Left kidney (tissue), 8 donors: ENCODE measurements around the gene POLG. TPM values are rescaled to one million over a fixed set of nuclear protein-coding genes. Genes with fewer than 3 reads are reported as not detected.

Experiments
- DNase-seq: peaks from one replicate; pipeline ENCODE4 v3.0.0-alpha.2; 2013
- long read RNA-seq, 8 donors: transcript quantifications; one replicate each; lab custom pipeline, GENCODE V29; 2026
- polyA plus RNA-seq: library from polyadenylated mRNA; unstranded; fragments of 120-200 nt; gene quantifications from one replicate; pipeline ENCODE4 v1.2.1, GENCODE V29; 2013; ENCODE audit not compliant: insufficient read length

Gene POLG
- 54.9 TPM for polyA plus RNA-seq
- long read RNA-seq, donor 1, full-length matches to known transcripts = 8 of 19 reads
- long read RNA-seq, donor 1, partial matches to known transcripts = 11 of 19 reads
- long read RNA-seq, donor 1, other reads (novel, unspliced or antisense) = 0 of 19 reads
- long read RNA-seq, donor 2, partial matches to known transcripts = 0 of 4 reads
- long read RNA-seq, donor 2, other reads (novel, unspliced or antisense) = 0 of 4 reads
- long read RNA-seq, donor 3, transcript POLG-206 (2 exons, 764 nt) = major isoform, 13 of 14 reads
- long read RNA-seq, donor 3, partial matches to known transcripts = 0 of 14 reads
- long read RNA-seq, donor 3, other reads (novel, unspliced or antisense) = 0 of 14 reads
- long read RNA-seq, donor 4, partial matches to known transcripts = 0 of 2 reads
- long read RNA-seq, donor 4, other reads (novel, unspliced or antisense) = 0 of 2 reads
- long read RNA-seq, donor 5, full-length matches to known transcripts = 11 of 16 reads
- long read RNA-seq, donor 5, partial matches to known transcripts = 5 of 16 reads
- long read RNA-seq, donor 5, other reads (novel, unspliced or antisense) = 0 of 16 reads
- long read RNA-seq, donor 6, full-length matches to known transcripts = 7 of 13 reads
- long read RNA-seq, donor 6, partial matches to known transcripts = 6 of 13 reads
- long read RNA-seq, donor 6, other reads (novel, unspliced or antisense) = 0 of 13 reads
- long read RNA-seq, donor 7, full-length matches to known transcripts = 8 of 8 reads
- long read RNA-seq, donor 7, partial matches to known transcripts = 0 of 8 reads
- long read RNA-seq, donor 7, other reads (novel, unspliced or antisense) = 0 of 8 reads
- long read RNA-seq, donor 8, transcript POLG-206 (2 exons, 764 nt) = major isoform, 5 of 5 reads
- long read RNA-seq, donor 8, partial matches to known transcripts = 0 of 5 reads
- long read RNA-seq, donor 8, other reads (novel, unspliced or antisense) = 0 of 5 reads

DNA sequence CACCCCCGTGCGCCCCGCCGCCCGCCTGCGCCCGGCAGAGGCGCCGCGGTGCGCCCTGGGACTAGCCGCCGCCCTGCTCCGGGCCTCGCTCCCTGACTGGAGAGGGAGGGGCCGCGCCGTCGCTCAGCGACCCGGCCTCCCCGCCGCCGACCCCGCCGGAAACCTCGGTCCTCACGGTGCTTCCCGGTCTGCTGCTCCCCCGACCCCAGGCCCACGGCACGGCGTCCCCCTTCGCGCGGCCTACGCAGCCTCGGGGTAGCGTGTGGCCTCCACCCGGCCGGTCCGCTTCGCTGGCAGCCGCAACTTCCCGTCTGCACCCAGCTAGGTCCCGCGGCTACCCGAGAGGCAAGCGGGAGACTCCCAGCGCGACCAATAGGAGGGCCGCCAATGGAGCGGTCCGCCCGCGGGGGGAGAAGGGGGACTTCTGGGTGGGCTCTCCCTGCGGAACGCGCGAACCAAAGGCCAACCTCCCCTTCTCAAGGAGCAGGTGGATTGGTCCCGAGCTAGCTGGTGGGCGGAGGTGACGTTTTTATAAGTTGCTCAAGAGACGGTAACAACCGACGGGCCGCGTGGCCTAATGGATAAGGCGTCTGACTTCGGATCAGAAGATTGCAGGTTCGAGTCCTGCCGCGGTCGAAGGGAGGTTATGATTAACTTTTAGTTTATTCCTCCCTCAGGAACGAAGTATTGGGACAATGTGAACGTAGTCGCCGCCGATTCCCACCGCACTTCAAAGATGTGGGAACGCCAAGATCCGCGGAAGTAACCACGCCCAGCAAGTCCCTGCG lies at the start of gene POLG:
TSS of gene POLG (minus strand) at position 315 of the 788 bp plus-strand sequence. CDS start 1,070 bp downstream, outside the sequence.
- peak; percentile 98 for DNase-seq

DNA sequence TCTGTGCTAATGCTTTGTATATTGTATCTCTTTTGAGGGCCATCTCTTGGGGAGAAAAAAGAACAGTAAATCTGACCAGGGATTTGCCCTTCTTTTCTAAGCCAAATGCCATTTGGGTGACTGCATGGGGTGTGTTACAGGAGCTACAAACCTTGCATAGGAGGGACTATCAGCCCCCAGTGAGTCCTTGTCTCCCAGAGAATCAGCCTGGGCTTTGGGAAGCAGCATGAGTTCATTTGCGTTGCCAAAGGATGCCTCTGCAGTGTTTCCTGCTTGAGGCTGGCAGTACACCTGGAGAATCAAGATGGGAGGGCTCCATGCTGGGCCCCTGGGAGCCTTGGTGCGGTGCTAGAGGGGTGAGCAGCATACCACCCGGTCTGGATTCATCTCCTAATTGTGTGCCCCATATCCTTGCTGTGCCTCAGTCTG lies 49.6 kb upstream of the POLG start:
- DNase-seq = no peak

DNA sequence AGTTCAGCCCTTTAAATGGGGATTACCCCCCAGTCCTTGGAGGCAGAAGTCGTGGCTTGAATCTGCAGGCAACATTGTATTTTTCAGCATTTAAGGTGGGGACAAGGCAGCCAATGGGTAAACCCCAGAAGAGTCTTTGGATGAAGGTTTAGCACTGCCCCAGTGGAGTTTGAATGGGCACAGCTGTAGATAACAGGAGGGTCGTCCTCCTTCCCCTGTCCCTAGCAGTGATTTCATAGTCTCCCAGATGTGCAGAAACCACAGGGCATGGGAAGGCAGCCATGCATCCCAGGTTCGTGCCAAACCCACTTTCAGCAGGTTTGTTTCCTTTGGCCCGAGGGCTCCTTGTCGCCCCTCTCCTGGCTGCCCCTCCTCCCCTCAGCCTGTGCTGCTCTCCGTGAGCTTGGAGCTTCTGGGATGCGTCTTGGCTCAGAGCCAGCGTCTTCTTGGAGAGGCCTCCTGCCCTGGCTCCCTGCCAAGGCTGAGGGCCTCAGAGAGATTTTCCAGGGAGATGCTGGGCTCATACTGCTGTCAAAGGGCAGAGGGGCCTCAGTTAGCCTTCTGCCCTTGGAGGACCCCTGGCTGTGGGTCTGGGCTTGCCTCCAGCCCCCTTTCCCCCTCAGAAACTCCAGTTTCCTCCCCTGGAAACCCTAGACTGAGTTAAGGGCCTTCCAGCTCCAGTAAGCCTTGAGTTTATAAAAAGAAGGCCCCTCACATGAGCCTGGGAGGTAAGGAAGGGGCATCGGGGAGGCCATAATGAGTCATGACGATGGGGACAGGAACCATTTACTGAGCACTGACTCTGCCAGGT lies 48.9 kb upstream of the POLG start:
- DNase-seq = peak; percentile 86

DNA sequence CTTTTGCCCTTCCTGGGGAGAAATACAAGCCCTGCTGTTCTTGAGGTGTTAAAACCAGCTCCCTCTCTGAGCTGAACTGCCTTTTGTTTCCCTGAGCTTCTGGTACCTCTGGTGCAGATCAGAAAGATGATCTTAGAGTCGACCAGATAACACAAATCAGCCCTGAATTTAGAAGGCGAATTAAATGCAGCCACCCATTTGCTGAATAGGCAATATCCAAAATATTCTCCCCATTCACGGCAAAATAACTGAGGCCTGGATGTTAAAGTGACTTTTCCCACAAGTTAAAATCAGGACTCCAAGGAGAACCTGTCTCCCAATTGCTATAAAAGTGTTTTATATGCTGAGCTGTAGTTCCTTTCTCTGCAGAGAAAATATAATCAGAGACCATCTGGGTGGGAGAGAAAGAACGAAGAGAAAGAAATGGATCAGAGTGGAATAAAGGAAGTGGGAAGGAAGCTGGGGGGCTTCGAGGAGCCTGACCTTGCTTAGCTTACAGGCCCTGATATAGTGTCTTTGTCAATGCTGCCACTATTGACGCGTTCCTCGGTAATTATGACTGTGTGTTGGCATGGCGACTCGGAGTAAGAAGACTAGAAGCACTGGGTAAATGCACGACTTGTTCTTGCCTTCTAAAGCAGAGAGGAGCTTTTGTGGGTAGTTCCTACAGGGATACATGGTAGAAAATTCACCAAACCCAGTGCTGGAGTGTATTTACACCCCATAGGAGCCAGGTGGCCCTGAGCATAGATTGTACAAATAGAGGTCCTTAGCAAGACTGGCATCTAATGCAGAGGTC lies 47.5 kb upstream of the POLG start:
- DNase-seq = no peak

DNA sequence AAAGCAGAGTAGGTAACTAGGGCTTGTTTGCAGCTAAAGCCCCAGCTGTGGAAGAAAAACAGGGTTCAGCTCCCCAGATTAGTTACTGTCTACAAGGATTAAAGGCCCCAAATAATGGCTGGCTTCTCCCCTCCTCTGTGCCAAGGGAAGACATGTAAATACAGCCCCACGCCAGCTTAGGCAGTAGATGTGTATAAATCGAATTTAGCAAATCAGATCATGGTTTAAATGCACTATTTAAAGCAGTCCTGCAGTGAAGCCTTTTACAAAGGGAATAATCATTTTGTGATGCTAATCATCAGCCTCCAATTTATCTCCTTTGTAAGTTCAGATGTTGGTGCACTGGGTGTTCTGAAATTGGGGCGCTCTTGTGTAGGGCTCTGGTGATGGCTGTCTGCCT lies 46.7 kb upstream of the POLG start:
- no peak for DNase-seq

DNA sequence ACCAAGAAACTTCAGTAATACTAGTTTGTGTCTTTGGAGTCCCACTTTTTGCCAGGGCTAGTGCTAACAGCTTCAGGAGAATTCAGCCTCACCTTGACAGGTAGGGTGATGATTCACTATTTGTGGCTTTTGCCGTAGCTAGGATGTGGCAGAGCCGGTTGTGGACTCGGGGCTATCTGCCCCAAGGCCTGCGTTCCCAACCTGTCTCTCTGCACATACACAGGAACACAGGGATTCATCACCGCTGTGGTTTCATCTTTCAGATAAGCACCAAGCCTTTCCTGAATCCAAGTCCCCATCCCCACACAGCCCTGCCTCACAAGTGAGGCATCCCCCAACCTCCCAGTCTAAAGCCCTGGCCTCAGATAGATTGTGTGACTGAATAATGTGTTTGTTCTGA lies 45.2 kb upstream of the POLG start:
- no peak for DNase-seq

DNA sequence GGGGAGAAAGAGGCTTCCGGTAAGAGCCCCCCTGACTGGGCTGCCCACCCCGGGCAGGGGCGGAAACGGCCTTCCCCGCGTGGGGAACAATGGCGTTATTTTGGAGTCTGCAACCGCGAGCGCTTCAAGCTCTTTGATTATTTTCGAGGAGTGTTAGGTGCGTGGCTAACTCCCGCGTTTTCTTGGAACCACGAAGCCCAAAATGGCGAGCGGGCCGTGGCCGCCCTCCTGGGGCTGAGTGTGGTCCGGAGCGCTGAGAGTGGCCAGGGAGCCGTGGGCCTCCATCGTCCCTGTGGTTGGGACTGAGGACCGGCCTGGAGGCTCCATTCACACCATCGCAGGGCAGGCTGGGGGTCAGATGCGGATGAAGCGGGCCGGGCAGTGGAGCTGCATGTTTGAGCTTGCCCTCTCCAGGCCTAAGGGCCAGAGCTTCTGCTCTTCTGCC lies 44.6 kb upstream of the POLG start:
- DNase-seq = no peak

DNA sequence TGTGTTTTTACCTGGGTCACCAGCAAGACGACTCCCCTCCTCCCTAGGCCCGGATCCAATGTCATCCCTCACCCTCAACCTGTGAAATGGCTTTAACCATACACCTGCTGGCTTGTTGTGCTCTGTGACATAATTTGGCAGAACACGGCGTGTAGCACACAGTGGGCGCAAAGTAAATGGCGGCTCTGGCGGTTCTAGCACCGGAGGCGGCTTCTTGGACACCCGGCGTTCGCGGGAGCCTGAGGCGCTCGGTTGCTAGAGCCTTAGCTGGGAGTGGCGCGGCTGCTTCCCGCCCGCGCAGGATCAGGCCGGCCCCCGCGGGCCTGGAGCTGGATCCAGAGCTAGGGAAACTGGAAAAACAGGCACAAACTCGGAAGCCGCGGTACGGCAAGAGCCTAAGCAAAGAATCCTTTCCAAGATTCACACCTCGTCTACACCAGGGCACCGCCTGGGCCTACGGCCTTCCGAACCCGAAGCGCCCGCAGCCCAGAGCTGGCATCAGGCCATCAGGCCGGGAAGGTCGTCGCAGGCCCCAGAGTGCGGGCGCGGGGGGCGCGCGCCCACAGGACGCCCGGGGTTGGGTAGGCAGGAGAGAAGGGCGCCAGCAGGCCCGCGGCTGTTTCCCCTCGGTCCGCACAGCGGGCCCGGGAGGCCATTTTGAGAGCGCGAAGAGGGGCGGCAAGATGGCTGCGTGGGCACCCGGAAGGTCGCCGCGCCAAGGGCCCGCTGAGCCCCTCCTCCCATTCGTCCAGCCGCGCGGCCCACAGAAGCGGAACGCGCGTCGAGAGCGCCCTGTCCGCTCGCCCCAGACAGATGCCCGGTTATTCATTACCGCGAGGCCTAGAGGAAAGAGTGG lies 43.9 kb upstream of the POLG start:
- DNase-seq = peak; percentile 46

DNA sequence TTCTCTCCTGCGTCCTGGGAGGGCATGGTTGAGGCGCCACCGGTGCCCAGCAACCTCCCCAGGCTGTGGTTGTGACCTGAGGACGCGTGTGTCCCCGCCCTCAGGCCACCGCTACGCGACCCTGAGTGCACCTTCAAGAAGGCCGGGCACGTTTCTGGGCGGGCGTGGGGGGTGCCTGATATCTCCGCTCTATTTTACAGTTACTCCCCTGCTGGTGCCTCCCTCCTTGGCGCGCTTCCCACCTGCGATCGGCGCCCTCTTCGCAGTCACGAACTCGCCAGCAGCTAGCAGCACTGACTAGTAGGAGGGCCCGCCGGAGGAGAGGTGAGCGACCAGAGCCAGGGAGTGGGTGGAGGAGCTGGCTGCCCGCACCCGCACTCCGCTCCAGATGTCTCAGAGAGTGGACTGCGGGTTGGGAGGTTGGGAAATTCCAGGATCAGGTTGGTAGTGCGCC lies 43.2 kb upstream of the POLG start:
- no peak for DNase-seq

DNA sequence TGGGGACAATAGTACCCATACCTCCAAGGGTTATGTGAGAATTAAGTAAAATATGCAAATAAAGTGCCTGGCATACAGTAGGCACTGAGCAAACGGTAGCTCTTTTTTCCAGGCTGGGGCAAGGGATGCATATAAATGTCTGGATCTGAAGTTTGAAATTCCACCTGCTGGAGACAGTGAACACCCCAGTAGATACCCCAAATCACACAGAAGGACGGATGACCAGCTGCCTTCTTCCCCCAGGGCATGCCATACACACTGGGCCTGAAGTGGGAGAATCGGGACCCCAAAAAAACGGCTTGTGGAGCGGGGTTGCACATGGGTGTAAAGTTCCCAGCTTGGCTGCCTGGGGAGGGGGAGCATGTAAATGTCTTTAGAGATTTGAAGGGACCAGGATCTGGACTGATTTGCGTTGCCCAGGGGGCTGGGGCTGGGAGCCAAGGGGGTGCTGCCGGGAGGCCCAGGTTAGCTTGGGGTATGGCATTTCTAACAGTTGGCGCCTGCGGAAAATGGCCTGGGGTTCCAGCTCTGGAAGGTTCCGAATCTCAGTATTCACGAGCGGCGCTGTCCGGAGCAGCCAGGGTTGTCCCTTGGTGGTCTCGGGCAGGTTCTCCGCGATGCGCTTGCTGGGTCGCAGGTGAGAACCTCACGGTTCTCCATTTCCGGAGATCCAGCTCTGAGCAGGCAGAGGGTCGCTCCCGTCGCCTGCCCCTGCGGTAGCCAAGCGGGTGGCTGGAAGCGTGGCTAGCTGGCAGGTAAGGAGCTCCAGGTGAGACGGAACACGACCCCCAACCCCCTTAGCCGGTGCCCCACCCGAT lies 42.6 kb upstream of the POLG start:
- no peak for DNase-seq

DNA sequence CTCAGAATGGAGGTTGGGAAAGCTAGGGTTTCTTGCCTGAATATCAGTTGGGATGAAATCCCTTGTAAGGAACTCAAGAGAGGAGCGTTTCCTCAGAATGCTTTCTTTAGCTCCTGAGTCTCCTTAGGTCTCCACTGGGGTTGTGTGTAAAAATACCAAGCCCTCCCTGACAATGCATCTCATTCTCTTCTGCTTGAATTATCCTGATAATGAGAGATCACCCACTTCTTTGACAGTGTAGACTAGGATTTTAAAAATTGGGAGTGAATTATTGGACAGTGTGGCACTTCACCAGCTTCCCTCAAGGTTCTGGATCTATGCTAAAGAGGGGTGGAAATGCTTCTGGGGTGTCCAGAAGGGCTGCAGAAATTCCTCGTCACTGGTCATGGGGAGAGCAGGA lies 41.8 kb upstream of the POLG start:
- DNase-seq = no peak

DNA sequence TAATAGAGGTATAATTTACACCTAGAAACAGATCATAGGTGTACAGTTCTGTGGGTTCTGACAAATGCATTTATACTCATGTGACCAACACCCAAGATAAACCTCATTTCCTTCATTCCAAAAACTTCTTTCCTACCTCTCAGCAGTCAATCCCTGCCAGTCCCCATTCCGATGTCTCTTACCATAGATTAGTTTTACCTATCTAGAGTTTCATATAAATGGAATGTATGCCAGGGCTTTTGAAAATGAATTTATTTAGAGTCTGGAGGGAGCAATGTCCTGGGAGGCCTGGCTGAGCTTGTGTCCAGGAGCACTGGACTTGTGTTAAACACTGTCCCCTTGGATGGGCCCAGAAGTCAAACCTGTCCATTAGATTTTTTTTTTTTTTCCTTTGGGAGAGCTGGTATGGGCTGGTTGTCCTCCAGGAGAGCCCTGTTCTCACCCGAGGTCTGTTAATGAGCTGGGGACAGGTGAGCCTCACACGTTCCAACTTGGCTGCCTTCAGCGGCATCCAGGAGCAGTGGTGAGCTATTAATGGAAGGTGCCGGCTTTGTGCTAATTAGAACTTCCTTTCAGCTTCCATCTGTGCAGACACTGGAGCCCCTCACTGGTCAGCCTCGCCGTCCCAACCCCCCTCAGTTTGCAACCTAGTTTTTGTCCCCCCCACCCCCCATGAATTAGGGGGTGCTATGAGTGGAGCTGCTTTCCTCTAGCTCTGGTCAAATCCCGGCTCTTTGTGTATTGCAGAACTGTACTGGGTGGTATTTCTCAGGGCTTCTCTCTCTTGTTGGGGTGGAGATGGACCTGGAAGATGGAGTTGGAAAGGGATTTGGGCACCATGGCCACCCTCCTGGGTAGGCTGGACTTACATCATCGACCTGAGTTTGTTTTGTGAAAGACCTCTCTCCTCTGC lies 40.7 kb upstream of the POLG start:
- no peak for DNase-seq

DNA sequence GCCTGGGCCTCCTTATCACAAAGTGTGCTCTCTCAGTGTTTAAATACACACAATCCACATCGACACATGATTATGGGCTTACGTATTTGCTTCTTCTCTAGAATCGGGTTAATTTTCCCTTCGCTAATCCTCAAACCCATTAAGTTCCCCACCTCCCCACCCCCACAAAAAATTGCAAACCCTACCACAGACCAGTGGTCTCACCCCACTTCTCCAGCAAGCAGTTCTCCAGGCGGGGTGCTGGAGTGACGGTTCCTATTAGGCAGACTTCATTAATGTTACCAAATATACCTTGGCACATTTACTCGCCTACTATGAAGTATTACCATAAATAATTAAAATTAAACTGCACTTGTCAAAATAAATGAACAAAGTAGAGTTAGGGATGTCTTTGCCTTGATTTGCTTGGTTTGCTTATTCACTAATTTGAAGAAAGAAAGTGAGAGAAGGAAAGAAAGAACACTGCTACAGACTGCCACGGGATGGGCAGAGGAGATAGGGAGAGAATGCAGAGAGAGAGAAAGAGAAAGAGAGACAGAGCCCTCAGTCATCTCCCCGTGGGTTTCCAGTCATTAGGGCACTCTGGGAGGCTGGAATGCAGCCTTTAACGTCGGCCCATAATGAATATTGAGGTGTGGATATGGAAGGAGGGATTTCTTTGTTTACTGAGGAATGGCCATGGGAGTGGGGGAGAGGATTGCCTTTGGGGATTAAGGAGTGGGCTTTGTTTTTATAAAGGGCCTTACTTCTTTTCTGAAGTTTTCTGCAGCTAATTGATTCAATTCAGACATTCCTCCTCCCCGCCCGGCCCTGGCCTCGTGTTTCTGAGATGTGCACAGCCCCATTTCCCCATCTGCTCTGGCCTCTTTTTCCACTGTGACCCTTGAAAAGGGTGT lies 39.7 kb upstream of the POLG start:
- DNase-seq = no peak

DNA sequence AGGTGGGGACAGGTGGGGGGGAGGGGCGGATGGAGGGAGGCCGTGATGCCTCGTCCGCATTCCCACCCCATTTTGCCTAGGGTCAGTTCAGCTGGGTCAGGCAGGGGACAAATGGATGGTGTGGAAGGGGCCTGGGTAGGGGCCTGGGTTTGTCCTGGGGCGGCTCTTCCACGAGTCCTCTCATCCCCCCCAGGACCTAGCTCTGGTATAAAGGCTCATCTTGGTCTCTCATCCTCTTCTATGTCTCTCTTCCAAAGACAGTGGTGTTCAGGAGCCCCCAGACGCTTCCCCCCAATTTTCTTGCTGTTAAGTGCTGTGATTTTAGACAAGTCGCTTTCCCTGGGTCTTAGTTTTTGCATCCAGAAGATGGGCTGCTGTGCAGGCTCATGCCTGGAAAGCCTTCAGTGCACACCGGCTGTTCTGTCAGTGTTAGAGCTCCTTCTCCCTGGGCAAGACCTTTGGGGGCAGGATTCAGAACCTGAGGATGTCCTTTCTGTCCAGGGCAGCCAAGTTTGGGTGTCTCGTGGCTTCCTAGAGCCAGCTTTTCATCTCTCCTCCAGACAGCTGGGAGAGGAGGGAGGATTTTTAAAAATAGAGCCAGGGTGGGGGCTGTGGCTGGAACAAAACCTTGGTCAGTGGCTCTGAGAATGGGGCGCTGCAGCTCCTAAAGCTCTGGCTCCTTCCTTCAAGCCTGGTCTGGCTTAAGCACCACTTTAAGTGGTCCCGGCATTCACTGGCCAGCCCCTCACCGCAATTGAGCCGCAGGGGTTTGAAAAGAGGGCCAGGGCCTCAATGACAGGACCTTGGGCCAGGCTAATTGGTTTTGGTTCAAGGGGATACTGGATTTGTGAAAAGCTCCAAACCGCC lies 37.7 kb upstream of the POLG start:
- no peak for DNase-seq
